GM12865 (cell line): Measurements from ENCODE around the gene PASK.

ENCODE experiments used
- DNase-seq: peaks from one replicate; pipeline ENCODE4 v3.0.0; 2010; ENCODE audit warnings: low read depth
- H3K4me3 ChIP-seq: 2 replicates; pipeline ENCODE4 v1.5.1; 2011; ENCODE audit warnings: mild to moderate bottlenecking, low read depth, low read length, control low read depth
- CTCF ChIP-seq: IDR thresholded peaks from 2 replicates; pipeline ENCODE4 v1.5.1; 2011; ENCODE audit warnings: low read length, control low read depth, low read depth, inconsistent platforms; ENCODE audit not compliant: insufficient read depth; ENCODE audit errors: missing control alignments

PASK gene

GRCh38 chr2:241068942-241069810 lies 80.1 kb downstream of the PASK start:
- H3K4me3 ChIP-seq, result no peak overlapping the region
- DNase-seq, result no peak
- TF ChIP-seq CTCF, result no peak

- DNase-seq, result no peak
- no peak for TF ChIP-seq CTCF
- no peak overlapping the region for H3K4me3 ChIP-seq
Measured at GRCh38 chr2:241068136-241068941, 80.9 kb downstream of the PASK start.

GRCh38 chr2:241067501-241068135 lies 81.7 kb downstream of the PASK start:
- no peak for DNase-seq
- no peak for TF ChIP-seq CTCF
- no peak overlapping the region for H3K4me3 ChIP-seq

- no peak for TF ChIP-seq CTCF
- DNase-seq, result no peak
- H3K4me3 ChIP-seq, result no peak overlapping the region
Measured at GRCh38 chr2:241066893-241067341, 82.4 kb downstream of the PASK start.

GRCh38 chr2:241066171-241066892 lies 82.9 kb downstream of the PASK start:
- TF ChIP-seq CTCF, result no peak
- no peak for DNase-seq

GRCh38 chr2:241065355-241065803 lies 83.9 kb downstream of the PASK start:
- DNase-seq, result no peak
- TF ChIP-seq CTCF, result no peak
- no peak overlapping the region for H3K4me3 ChIP-seq

More at GRCh38 chr2:241066171-241066892, 82.9 kb downstream of the PASK start:
- no peak overlapping the region for H3K4me3 ChIP-seq
